Cardiac fibroblast (primary cell): Measurements from ENCODE around the gene SECISBP2.

ENCODE experiments used
- DNase-seq, 2 donors: peaks; one replicate each; pipeline versions ENCODE4 v3.0.0 to v3.0.0-alpha.2; 2010; ENCODE audit warnings: low read depth in 2 of 2
- H3K4me3 ChIP-seq, 2 donors: replicated peaks in 1 of 2; 1 replicate in 1 of 2; 2 replicates in 1 of 2; pipeline ENCODE4 v1.5.1; 2011; ENCODE audit warnings: low read depth in 2 of 2, low read length in 2 of 2, mild to moderate bottlenecking in 2 of 2, moderate library complexity in 1 of 2
- TF ChIP-seq, protein P1 (sequence below): IDR thresholded peaks from one replicate; pipeline ENCODE4 v1.5.1; 2011; ENCODE audit warnings: low read depth, mild to moderate bottlenecking, low read length, inconsistent platforms

SECISBP2 gene

DNA sequence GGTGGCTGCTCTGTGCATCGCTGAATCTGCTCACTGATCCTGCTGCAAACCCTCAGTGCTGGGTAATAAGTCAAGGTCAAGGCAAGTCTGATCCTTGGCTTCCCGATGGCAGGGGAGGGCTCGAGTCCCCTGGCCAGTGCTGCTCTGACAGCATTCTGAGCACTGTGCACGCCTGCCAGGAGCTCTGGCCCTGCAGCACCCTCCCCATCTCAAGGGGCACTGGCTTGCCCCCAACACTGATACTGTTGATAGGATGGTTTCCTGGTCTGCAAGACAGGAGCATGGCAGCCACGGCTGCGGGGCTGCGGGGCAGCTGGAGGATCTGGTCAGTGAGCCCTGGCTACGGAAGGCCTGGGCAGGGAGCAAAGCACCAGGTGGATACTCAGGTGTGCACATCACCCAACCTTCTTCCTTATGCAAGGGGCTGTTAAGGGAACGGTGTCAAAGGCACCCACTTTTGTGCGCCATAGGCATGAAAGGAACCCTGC, 71.8 kb downstream of the SECISBP2 start:
- no peak overlapping the region for H3K4me3 ChIP-seq
- DNase-seq, result no peak
- TF ChIP-seq, protein P1, sequence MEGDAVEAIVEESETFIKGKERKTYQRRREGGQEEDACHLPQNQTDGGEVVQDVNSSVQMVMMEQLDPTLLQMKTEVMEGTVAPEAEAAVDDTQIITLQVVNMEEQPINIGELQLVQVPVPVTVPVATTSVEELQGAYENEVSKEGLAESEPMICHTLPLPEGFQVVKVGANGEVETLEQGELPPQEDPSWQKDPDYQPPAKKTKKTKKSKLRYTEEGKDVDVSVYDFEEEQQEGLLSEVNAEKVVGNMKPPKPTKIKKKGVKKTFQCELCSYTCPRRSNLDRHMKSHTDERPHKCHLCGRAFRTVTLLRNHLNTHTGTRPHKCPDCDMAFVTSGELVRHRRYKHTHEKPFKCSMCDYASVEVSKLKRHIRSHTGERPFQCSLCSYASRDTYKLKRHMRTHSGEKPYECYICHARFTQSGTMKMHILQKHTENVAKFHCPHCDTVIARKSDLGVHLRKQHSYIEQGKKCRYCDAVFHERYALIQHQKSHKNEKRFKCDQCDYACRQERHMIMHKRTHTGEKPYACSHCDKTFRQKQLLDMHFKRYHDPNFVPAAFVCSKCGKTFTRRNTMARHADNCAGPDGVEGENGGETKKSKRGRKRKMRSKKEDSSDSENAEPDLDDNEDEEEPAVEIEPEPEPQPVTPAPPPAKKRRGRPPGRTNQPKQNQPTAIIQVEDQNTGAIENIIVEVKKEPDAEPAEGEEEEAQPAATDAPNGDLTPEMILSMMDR, result no peak

DNA sequence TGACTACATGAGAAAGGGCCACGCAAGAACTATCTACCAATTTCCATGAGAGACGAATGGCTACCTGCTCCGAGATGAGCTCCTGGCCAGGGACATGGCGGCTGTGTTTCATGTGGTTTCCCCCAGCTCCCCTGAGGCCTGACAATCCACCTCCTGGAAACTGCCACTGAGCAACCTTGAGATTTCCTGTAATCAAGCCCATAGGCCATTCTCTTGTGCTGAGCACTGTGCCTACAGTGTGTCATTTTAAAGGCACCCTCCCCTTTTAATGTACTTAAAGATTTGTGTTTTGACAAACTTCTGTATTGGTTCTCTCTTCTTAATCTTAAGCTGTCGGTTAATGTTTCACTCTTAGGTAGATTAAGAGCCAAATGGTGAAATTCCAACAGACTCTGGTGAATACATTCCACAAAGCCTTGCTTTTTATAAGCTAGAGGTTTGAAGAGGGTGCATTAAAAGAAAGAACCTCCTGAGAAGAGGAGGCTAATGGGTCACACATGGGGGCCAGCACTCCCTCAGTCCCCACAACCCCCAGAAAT, 72.3 kb downstream of the SECISBP2 start:
- no peak overlapping the region for H3K4me3 ChIP-seq
- DNase-seq, result no peak
- TF ChIP-seq, protein P1, result no peak

- TF ChIP-seq, protein P1, result no peak
- no peak overlapping the region for H3K4me3 ChIP-seq
- DNase-seq, result no peak
These were observed 73.3 kb downstream of the SECISBP2 start for GRCh38 chr9:89391585-89391984.

DNA sequence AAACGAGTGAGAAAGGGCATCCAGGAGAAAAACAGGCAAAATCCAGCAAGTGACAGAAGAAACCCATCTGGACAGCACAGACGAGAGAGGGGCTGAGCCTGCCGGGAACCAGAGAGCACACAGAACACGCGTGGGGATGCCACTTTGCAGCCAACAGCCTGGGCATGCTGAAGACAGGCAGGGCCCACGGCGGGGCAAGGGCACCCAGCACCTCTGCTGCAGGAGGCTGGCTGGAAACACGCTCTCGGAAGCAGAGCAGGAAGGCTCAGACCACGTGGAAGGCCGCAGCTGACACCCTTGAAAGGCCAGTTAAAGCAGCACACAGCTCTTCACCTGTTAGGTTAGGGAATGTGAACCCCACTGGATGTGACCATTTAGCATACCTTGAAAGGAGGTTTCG, 76.1 kb downstream of the SECISBP2 start:
- TF ChIP-seq, protein P1, result no peak

DNA sequence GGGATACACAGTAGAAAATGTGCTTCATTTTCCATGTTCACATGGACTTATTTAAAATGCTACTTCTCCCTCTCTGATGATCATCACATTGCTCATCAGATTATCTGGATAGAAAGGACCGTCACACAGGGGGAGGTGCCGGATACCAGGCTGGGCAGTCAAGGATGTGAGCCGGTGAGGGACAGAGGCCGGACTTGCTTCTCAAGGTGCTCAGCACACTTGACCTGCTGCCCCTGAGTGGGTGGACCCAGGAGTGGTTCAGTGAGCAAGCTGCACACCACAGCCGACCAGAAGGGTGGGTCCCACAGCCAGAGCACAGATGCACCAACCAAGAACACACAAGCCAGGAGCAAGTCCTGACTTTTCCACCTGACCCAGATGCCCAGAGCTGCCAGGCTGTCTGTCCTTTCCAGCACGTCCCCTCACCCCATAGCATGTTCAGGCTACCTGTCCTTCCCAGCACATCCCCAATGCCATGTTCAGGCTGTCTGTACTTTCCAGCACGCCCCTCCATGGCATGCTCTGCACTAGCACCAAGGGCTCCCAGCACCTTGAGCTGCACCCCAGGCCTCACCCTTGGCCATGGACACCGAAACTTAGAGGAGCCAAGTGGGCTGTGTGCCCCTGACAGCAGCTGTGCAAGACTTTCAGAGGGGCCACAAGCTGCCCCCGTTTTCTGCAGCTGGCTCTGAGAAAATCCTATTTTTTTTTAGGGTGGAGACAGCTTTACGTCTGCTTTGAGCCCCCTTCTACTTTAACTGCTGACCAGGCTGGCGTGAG, 77.8 kb downstream of the SECISBP2 start:
- peak in 1 of 2 donors; percentile 6 for DNase-seq
- TF ChIP-seq, protein P1, result no peak
- H3K4me3 ChIP-seq, result no peak overlapping the region

More for the DNA sequence above, 76.1 kb downstream of the SECISBP2 start:
- H3K4me3 ChIP-seq, result no peak overlapping the region
- no peak for DNase-seq

DNA sequence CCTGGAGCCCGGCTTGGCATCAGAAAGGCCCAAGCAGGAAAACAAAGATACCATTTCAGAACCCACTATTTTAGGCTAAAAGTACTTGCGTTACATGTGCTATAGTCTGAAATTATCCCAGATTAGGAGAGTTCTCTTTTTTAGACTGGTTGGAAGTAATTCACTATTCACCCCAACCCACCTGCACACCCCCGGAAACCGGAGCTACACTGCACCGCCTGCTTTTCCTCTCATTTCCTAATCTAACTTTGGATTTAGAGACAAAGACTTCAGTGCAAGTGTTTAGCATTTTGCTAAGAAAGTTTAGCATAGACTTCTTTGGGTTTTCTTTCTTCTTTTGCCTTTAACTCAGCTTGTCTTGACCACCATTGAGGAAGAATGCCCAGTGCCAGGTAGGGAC, 79.2 kb downstream of the SECISBP2 start:
- no peak for DNase-seq
- TF ChIP-seq, protein P1, result no peak
- H3K4me3 ChIP-seq, result no peak overlapping the region
